Thoracic aorta (tissue), 2 donors: ENCODE measurements around the gene ACTG1. TPM values are rescaled to one million over a fixed set of nuclear protein-coding genes. Genes with fewer than 3 reads are reported as not detected.

ENCODE experiments used
- ATAC-seq: fragments of 150-250 bp; one replicate; pipeline ENCODE4 v1.8.0; 2017; ENCODE audit warnings: low read depth; ENCODE audit not compliant: insufficient number of reproducible peaks, low FRiP score
- DNase-seq: peaks from one replicate; pipeline ENCODE4 v3.0.0-alpha.2; 2020; ENCODE audit warnings: low spot score
- H3K27ac ChIP-seq, 2 donors: fragments of 200-600 bp; sonication (generic); 1 replicate in 1 of 2; 2 replicates in 1 of 2; pipeline ENCODE4 v1.5.1; 2016; ENCODE audit warnings: mild to moderate bottlenecking in 2 of 2, moderate library complexity in 2 of 2
- H3K27me3 ChIP-seq: fragments of 200-600 bp; sonication (generic); replicated peaks from 2 replicates; pipeline ENCODE4 v1.6.0; 2016; ENCODE audit warnings: mild to moderate bottlenecking; ENCODE audit not compliant: insufficient read depth
- H3K36me3 ChIP-seq: fragments of 200-600 bp; sonication (generic); one replicate; pipeline ENCODE4 v1.5.1; 2016
- H3K4me1 ChIP-seq, 2 donors: fragments of 200-600 bp; sonication (generic); 1 replicate in 1 of 2; 2 replicates in 1 of 2; pipeline versions ENCODE4 v1.5.1 to v1.6.0; 2016; ENCODE audit warnings: low read depth in 2 of 2, mild to moderate bottlenecking in 1 of 2; ENCODE audit not compliant: control insufficient read depth in 1 of 2
- H3K4me3 ChIP-seq: fragments of 200-600 bp; sonication (generic); 2 replicates; pipeline ENCODE4 v1.5.1; 2016; ENCODE audit warnings: mild to moderate bottlenecking
- H3K9me3 ChIP-seq: fragments of 200-600 bp; sonication (generic); 2 replicates; pipeline ENCODE4 v1.5.1; 2016
- CTCF ChIP-seq: fragments of 200-600 bp; sonication (generic); IDR thresholded peaks from one replicate; pipeline ENCODE4 v1.5.1; 2019; ENCODE audit warnings: antibody characterized with exemption
- total RNA-seq, 2 donors: library from RNA; depleted of rRNA; stranded (reverse); fragments of >200 nt; gene quantifications; one replicate each; pipeline versions ENCODE4 v1.1.0 to v1.2.3, GENCODE V29; 2016

The ACTG1 gene
- total RNA-seq, 2 donors from 2014 or later = 4,421 to 4,935 TPM

GRCh38 chr17:81474958-81475357 is 37.6 kb downstream of the ACTG1 start:
- Histone ChIP-seq H3K36me3 (no peaks in the 10 kb centered on the region), H3K4me3 (no peak overlapping the region), H3K4me1 (peaks cover 0 to 11% of the 10 kb centered on the region in 2 donors), H3K27me3 (no peaks in the 10 kb centered on the region), H3K9me3 (no peaks in the 10 kb centered on the region), H3K27ac (no peak overlapping the region)
- DNase-seq = no peak
- no peak for ATAC-seq
- TF ChIP-seq CTCF = no peak

GRCh38 chr17:81473019-81473418 is 39.6 kb downstream of the ACTG1 start:
- Histone ChIP-seq H3K9me3 (no peaks in the 10 kb centered on the region), H3K4me1 (peaks cover 0 to 5% of the 10 kb centered on the region in 2 donors), H3K36me3 (no peaks in the 10 kb centered on the region), H3K4me3 (no peak overlapping the region), H3K27ac (no peak overlapping the region), H3K27me3 (no peaks in the 10 kb centered on the region)
- DNase-seq (no peak), ATAC-seq (no peak)
- no peak for TF ChIP-seq CTCF

- no peak for DNase-seq
- Histone ChIP-seq H3K4me3 (no peak overlapping the region), H3K36me3 (no peaks in the 10 kb centered on the region), H3K27me3 (no peaks in the 10 kb centered on the region), H3K4me1 (peaks cover 0 to 5% of the 10 kb centered on the region in 2 donors), H3K27ac (no peak overlapping the region), H3K9me3 (no peaks in the 10 kb centered on the region)
- ATAC-seq = no peak
- no peak for TF ChIP-seq CTCF
Observed at GRCh38 chr17:81471818-81472456, 40.7 kb downstream of the ACTG1 start.

- Histone ChIP-seq H3K4me3 (no peak overlapping the region), H3K27ac (no peak overlapping the region), H3K36me3 (no peaks in the 10 kb centered on the region), H3K27me3 (no peaks in the 10 kb centered on the region), H3K4me1 (peaks cover 0 to 5% of the 10 kb centered on the region in 2 donors), H3K9me3 (no peaks in the 10 kb centered on the region)
- TF ChIP-seq CTCF = no peak
- ATAC-seq = no peak
- no peak for DNase-seq
Observed at GRCh38 chr17:81470944-81471817, 41.4 kb downstream of the ACTG1 start.

GRCh38 chr17:81470270-81470943 is 42.2 kb downstream of the ACTG1 start:
- TF ChIP-seq CTCF = no peak
- no peak for DNase-seq
- Histone ChIP-seq H3K9me3 (no peaks in the 10 kb centered on the region), H3K4me1 (peaks cover 0 to 5% of the 10 kb centered on the region in 2 donors), H3K4me3 (no peak overlapping the region), H3K27ac (no peak overlapping the region), H3K27me3 (no peaks in the 10 kb centered on the region), H3K36me3 (no peaks in the 10 kb centered on the region)
- ATAC-seq = no peak
